GM12873 (cell line): ENCODE results near the gene FOLR1.

Experiments used
- CTCF ChIP-seq: IDR thresholded peaks from 2 replicates; pipeline ENCODE4 v1.5.1; 2012; ENCODE audit warnings: low read depth, mild to moderate bottlenecking, moderate library complexity, low read length, control low read depth; ENCODE audit not compliant: insufficient read depth; ENCODE audit errors: missing control alignments

FOLR1 gene

DNA sequence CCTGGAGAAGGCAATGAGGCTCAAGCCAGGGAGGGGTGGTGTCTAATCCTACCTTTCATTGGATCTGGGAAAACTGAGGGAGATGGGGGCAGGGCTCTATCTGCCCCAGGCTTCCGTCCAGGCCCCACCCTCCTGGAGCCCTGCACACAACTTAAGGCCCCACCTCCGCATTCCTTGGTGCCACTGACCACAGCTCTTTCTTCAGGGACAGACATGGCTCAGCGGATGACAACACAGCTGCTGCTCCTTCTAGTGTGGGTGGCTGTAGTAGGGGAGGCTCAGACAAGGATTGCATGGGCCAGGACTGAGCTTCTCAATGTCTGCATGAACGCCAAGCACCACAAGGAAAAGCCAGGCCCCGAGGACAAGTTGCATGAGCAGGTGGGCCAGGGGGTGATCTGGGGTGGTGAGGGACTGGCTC is at the start of gene FOLR1:
FOLR1 (plus strand) TSS at position 180 of the 421 bp plus-strand sequence; CDS start at position 214, 34 bp downstream.
- TF ChIP-seq CTCF: no peak

- no peak for TF ChIP-seq CTCF
Observed at GRCh38 chr11:72144807-72145565, 47.0 kb upstream of the FOLR1 start.

DNA sequence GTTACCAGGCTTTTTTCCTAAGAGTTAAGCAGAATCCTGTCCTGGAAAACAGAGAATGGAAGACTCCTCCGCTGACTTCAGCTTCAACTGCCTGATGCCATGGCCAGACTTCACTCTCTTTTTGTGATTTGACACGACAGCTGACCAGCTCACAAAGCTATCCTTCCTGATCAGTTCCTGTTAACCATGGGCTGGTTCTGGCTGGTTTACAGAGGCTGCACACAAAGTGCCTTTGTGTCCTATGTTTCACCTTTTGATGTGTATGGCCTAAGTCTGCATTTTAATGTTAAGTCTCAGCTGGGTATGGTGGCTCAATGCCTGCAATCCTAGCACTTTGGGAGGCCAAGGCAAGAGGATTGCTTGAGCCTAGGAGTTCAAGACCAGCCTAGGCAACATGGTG is 45.3 kb upstream of the FOLR1 start:
- TF ChIP-seq CTCF: no peak

DNA sequence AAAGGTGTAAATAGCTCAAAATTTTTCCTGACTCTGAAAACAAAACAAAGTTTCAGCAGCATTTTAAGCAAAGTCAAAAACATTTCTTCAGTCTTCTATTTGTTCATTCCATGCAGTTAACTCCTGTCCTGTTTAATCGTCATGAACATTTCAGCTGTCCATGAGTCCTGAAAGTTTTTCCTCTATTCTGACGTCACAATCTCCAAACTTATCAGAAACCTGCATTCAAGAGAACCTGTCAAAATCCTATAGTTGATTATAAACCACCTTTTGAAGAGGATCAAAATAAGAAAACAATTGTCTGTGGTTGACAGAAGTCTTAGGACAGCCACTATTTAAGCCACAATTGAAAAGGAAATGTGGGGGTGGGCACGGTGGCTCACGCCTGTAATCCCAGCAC is 41.1 kb upstream of the FOLR1 start:
- no peak for TF ChIP-seq CTCF

DNA sequence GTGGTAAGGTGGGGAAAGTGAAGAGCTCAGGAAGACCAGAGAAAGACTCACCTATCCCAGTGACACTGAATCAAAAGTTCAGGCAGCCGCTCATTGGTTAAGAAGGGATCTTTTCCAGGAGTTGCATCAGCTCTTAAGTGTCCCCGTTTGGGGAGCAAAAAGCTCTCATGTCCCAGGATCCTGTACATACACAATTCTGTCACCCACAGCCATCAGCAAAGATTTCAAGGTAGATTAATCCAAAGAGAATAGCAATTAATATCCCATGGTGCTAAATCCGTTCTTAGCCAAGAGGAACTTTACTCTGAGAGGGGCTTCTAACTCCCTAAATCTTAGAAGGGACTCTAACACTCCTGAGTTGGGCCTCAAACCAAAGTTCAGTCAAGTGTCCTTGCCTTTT is 37.1 kb upstream of the FOLR1 start:
- no peak for TF ChIP-seq CTCF

DNA sequence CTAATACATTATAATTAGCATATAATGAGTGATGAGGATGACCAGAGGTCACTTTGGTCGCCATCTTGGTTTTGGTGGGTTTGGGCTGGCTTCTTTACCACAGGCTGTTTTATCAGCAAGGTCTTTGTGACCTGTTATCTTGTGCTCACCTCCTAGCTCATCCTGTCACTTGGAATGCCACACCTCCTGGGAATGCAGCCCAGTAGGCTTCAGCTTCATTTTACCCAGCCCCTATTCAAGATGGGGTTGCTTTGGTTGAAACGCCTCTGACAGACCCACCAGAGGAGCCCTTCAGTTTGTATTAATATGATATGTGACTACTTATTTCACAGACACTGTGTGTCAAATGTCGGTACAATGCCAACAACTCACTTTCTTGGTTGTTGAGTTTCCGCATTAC is 36.2 kb upstream of the FOLR1 start:
- TF ChIP-seq CTCF: no peak

DNA sequence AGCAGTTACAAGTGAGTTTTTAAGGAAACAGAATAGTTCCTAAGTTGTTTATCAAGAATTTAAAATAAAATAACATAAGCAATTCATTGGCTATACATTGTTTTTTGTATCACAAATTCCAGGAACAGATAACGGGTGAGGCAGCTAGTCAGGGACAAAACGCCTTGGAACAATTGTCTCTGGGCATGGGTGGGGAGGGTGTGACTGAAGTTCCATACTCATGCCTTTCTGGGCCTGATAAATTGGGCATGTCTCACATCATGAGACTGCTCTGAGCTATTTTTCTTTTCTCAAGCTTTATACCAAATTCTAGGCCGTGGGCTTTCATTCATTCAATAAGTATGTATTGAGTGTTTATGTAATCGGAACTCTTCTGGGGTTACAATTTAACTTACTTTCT is 34.8 kb upstream of the FOLR1 start:
- TF ChIP-seq CTCF: no peak

DNA sequence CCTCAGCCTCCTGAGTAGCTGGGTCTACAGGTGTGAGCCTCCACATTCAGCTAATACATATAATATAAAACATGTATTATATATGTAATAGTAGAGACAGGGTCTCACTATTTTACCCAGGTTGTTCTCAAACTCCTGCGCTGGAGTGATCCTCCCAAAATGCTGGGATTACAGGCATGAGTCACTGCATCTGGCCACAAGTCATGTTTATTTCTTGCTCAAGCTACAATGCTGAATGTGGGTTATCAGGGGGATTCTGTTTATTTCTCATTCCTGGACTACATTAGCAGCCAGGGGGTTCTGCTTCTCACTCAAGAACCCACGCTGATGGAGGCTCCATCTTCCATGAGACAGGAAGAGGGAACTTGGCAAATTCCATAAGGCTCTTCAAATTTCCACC is 31.6 kb upstream of the FOLR1 start:
- TF ChIP-seq CTCF: no peak
